GM15510 (cell line): ENCODE measurements around the gene DAD1.

Experiments used
- POLR2A ChIP-seq: IDR thresholded peaks from 3 replicates; pipeline ENCODE4 v1.6.1; 2011; ENCODE audit warnings: borderline replicate concordance; ENCODE audit not compliant: insufficient read length; ENCODE audit errors: extremely low read depth

The DAD1 gene

DNA sequence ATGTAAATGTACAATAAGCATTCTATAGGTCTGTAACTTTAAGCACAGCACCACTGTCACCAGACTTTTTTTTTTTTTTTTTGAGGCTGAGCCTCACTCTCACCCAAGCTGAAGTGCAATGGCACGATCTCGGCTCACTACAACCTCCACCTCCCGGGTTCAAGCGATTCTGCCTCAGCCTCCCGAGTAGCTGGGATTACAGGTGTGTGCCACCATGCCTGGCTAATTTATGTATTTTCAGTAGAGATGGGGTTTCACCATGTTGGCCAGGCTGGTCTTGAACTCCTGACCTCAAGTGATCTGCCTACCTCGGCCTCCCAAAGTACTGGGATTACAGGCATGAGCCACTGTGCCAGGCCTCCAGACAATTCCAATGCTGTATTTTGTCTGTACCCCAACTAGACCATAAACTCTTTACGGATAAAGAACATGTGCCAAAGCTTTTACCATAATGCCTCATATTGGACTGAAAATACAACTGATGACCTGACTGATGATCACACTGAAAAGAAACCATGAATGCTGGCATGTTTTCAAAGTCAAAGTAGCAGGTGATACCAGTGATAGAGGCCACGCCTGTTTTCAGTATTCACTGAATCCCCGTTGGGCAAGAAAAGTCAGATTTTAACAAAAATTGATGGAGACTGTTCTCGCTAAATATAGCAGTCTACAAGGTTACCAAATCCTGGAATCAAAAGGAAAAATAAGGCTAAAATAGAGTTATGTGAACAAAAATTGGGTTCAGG, 1.2 kb downstream of the DAD1 start:
- peak; percentile 17 for TF ChIP-seq POLR2A

GRCh38 chr14:22587247-22587646, 1.8 kb downstream of the DAD1 start:
- TF ChIP-seq POLR2A, result no peak

GRCh38 chr14:22583994-22584393, 5.0 kb downstream of the DAD1 start:
- TF ChIP-seq POLR2A, result no peak

- no peak for TF ChIP-seq POLR2A
Observed at GRCh38 chr14:22580625-22581024, 8.4 kb downstream of the DAD1 start.

DNA sequence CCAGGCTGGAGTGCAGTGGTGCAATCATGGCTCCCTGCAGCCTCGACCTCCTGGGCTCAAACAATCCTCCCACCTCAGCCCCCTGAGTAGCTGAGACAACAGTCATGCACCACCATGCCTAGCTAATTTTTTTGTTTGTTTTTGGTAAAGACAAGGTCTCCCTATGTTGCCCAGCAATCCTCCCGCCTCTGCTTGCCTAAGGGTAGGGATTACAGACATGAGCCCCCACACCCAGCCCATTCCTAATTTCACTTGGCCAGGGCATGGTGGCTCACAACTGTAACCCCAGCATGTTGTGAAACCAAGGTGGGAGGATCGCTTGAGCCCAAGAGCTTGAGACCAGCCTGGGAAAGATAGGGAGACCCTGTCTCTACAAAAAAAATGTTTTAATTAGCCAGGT, 9.1 kb downstream of the DAD1 start:
- no peak for TF ChIP-seq POLR2A

DNA sequence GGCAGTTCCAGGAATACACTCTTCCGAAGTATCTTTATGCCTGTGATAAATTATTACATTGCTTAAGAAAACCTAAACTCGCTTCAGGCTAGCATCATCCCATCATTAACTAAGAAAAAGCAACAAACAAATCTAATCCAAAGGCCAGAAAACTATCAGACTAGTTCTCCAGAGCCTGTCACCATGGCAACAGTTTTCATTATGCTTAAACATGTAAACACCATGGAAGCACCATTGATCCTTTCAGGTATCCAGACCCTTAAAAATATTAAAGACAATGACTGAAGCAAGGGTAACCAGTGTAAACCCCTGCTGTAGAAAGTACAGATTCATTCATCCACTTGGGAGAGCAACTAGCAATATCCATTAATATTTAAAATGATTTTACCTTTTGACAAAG, 9.8 kb downstream of the DAD1 start:
- TF ChIP-seq POLR2A, result no peak

GRCh38 chr14:22577334-22577908, 11.6 kb downstream of the DAD1 start:
- no peak for TF ChIP-seq POLR2A

DNA sequence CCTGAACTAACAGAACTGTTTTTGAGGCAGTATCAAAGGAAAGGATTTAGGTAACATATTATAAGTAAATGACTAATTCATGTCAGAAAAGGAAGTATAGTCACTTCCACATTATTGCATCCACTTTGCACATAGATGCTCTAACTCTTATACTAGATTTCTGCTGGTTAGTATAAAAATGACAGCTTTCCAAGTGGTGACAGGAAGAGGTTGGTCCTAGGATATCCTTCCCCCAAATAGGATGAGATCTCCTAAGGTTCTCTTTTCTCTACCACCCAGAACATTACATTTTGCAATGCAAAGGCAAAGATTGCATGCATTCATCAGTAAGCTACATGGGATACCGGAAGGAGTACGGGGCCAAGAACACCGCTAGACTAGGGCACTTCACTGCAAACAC, 15.2 kb downstream of the DAD1 start:
- TF ChIP-seq POLR2A, result no peak

- TF ChIP-seq POLR2A, result no peak
Observed at GRCh38 chr14:22572562-22573058, 16.4 kb downstream of the DAD1 start.

- peak; percentile 36 for TF ChIP-seq POLR2A
Observed at GRCh38 chr14:22570132-22570949, 18.7 kb downstream of the DAD1 start.

DNA sequence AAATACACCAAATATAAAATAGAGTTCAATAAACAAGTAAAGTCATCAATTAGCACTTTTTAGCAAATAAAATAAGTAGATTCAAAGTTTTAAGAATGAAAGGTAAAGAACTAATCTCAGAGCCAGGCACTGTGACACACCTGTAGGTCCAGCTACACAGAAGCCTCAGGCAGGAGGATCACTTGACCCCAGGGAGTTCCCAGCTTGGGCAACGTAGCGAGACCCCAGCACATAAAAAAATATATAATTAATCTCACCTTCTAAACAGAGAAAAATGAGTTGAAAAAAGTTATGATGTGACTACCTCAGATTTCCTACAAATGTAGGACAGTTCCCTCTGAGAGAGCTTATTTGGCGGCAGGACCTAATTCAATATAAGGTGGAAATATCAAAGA, 19.3 kb downstream of the DAD1 start:
- TF ChIP-seq POLR2A, result no peak

- TF ChIP-seq POLR2A, result no peak
Observed at GRCh38 chr14:22569106-22569736, 19.8 kb downstream of the DAD1 start.

DNA sequence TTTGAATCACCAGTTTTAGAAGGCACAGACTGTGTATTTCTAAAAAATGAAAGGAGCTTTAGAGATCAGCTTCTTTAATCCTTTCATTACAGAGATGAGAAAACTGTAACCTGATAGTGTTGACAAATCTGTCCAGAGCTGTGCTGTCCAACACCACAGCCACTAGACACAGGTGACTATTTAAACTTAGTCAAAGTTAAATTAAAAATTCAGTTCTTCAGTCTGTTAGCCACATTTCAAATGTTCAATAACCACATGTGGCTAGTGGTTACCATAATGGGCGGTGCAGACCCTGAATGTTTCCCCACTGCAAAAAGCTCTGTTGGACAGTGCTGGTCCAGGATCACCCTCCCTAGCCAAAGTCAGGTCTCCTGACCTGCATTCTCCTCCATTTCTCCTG, 21.6 kb downstream of the DAD1 start:
- TF ChIP-seq POLR2A, result peak; percentile 14

DNA sequence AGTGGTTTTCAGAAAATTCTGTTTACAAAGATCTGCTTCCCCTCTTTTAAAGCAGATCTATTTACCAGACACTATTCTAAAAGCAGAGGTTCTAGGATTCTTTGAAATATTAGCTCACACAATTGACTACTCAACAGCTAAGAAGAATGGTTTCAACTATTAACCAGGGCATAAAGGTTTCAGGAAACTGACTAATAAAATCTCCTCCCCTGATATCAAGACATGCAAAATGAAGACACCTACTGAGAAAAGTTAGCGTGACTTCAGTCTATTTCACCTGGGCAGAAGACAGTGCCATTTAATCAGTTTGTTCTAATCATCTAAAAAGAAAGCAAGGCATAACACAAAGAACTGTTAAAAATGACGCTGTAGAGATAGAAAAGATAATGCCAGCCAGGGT, 22.2 kb downstream of the DAD1 start:
- no peak for TF ChIP-seq POLR2A

- peak; percentile 32 for TF ChIP-seq POLR2A
Observed at GRCh38 chr14:22565391-22565945, 23.6 kb downstream of the DAD1 start.
